H1 (cell line): Measurements from ENCODE around the gene TOM1. TPM values are rescaled to one million over a fixed set of nuclear protein-coding genes. Genes with fewer than 3 reads are reported as not detected.

Experiments
- EP300 ChIP-seq, 2 experiments: IDR thresholded peaks; 1 replicate in 1 of 2; 2 replicates in 1 of 2; pipeline ENCODE4 v1.6.1; 2011 to 2012; ENCODE audit warnings: low read depth in 2 of 2, low read length in 2 of 2, mild to moderate bottlenecking in 2 of 2, borderline replicate concordance in 1 of 2, inconsistent platforms in 1 of 2, moderate library complexity in 1 of 2
- JUND ChIP-seq: IDR thresholded peaks from 2 replicates; pipeline ENCODE4 v1.6.1; 2011; ENCODE audit warnings: mild to moderate bottlenecking, improper control_type of control experiment, low read length
- KDM4A ChIP-seq: IDR thresholded peaks from one replicate; pipeline ENCODE4 v1.7.1; 2012; ENCODE audit warnings: low read depth, mild to moderate bottlenecking, moderate library complexity, low read length, inconsistent platforms; ENCODE audit not compliant: severe bottlenecking
- NANOG ChIP-seq: IDR thresholded peaks from 2 replicates; pipeline ENCODE4 v1.6.1; 2011; ENCODE audit warnings: low read length, low read depth, mild to moderate bottlenecking, inconsistent platforms; ENCODE audit not compliant: insufficient read depth, poor library complexity, severe bottlenecking
- SP2 ChIP-seq: IDR thresholded peaks from 2 replicates; pipeline ENCODE4 v1.6.1; 2012; ENCODE audit warnings: mild to moderate bottlenecking, low read length, inconsistent platforms
- SRF ChIP-seq: IDR thresholded peaks from 2 replicates; pipeline ENCODE4 v1.6.1; 2011; ENCODE audit warnings: mild to moderate bottlenecking, low read depth, low read length, moderate library complexity
- TAF1 ChIP-seq: IDR thresholded peaks from 2 replicates; pipeline ENCODE4 v1.6.1; 2011; ENCODE audit warnings: mild to moderate bottlenecking, low read depth, low read length
- YY1 ChIP-seq: IDR thresholded peaks from 2 replicates; pipeline ENCODE4 v1.6.1; 2011; ENCODE audit warnings: low read depth, mild to moderate bottlenecking, low read length
- polyA plus RNA-seq, 7 experiments: library from polyadenylated mRNA; depleted of rRNA in 3 of 7; stranded (reverse) in 5 of 7; unstranded in 2 of 7; fragments of >200 nt in 5 of 7; fragments of 200-250 nt in 2 of 7; gene quantifications; 1 replicate in 5 of 7; 2 replicates in 1 of 7; 4 replicates in 1 of 7; pipeline versions ENCODE4 v1.2.1 to v1.2.3, GENCODE V29; 2011 to 2013; ENCODE audit warnings: missing spikeins in 2 of 7, mixed read lengths in 2 of 7
- total RNA-seq: library from RNA; stranded (reverse); fragmentation: NEBNext Ultra II Directional; extraction: Animal tissue kit (Norgen Biotek cat#: 25700); gene quantifications from 2 replicates; pipeline ENCODE4 v1.2.1, GENCODE V29; 2021
- TF ChIP-seq, protein P1 (sequence below): fragments of 300-600 bp; sonication (generic); IDR thresholded peaks from 2 replicates; pipeline ENCODE4 v1.7.1; 2012; ENCODE audit warnings: low read length, moderate library complexity, mild to moderate bottlenecking, inconsistent platforms; ENCODE audit not compliant: insufficient replicate concordance

The TOM1 gene
- total and polyA plus RNA-seq, 2 of the 8 experiments (the other 6 are each of a cell fraction or from before 2014, with no cell fraction given): 25.1 to 39.2 TPM

GRCh38 chr22:35269630-35270029 is 30.1 kb upstream of the TOM1 start (continued):
- TF ChIP-seq YY1 (no peak), KDM4A (no peak), JUND (no peak), SP2 (no peak), NANOG (no peak), SRF (no peak), TAF1 (no peak), EP300 (IDR thresholded peaks at IDR 0.05; ENCODE audit: borderline replicate concordance in 1 of 2, low read depth in 2 of 2, low read length in 2 of 2) (no peak)
- TF ChIP-seq, protein P1, sequence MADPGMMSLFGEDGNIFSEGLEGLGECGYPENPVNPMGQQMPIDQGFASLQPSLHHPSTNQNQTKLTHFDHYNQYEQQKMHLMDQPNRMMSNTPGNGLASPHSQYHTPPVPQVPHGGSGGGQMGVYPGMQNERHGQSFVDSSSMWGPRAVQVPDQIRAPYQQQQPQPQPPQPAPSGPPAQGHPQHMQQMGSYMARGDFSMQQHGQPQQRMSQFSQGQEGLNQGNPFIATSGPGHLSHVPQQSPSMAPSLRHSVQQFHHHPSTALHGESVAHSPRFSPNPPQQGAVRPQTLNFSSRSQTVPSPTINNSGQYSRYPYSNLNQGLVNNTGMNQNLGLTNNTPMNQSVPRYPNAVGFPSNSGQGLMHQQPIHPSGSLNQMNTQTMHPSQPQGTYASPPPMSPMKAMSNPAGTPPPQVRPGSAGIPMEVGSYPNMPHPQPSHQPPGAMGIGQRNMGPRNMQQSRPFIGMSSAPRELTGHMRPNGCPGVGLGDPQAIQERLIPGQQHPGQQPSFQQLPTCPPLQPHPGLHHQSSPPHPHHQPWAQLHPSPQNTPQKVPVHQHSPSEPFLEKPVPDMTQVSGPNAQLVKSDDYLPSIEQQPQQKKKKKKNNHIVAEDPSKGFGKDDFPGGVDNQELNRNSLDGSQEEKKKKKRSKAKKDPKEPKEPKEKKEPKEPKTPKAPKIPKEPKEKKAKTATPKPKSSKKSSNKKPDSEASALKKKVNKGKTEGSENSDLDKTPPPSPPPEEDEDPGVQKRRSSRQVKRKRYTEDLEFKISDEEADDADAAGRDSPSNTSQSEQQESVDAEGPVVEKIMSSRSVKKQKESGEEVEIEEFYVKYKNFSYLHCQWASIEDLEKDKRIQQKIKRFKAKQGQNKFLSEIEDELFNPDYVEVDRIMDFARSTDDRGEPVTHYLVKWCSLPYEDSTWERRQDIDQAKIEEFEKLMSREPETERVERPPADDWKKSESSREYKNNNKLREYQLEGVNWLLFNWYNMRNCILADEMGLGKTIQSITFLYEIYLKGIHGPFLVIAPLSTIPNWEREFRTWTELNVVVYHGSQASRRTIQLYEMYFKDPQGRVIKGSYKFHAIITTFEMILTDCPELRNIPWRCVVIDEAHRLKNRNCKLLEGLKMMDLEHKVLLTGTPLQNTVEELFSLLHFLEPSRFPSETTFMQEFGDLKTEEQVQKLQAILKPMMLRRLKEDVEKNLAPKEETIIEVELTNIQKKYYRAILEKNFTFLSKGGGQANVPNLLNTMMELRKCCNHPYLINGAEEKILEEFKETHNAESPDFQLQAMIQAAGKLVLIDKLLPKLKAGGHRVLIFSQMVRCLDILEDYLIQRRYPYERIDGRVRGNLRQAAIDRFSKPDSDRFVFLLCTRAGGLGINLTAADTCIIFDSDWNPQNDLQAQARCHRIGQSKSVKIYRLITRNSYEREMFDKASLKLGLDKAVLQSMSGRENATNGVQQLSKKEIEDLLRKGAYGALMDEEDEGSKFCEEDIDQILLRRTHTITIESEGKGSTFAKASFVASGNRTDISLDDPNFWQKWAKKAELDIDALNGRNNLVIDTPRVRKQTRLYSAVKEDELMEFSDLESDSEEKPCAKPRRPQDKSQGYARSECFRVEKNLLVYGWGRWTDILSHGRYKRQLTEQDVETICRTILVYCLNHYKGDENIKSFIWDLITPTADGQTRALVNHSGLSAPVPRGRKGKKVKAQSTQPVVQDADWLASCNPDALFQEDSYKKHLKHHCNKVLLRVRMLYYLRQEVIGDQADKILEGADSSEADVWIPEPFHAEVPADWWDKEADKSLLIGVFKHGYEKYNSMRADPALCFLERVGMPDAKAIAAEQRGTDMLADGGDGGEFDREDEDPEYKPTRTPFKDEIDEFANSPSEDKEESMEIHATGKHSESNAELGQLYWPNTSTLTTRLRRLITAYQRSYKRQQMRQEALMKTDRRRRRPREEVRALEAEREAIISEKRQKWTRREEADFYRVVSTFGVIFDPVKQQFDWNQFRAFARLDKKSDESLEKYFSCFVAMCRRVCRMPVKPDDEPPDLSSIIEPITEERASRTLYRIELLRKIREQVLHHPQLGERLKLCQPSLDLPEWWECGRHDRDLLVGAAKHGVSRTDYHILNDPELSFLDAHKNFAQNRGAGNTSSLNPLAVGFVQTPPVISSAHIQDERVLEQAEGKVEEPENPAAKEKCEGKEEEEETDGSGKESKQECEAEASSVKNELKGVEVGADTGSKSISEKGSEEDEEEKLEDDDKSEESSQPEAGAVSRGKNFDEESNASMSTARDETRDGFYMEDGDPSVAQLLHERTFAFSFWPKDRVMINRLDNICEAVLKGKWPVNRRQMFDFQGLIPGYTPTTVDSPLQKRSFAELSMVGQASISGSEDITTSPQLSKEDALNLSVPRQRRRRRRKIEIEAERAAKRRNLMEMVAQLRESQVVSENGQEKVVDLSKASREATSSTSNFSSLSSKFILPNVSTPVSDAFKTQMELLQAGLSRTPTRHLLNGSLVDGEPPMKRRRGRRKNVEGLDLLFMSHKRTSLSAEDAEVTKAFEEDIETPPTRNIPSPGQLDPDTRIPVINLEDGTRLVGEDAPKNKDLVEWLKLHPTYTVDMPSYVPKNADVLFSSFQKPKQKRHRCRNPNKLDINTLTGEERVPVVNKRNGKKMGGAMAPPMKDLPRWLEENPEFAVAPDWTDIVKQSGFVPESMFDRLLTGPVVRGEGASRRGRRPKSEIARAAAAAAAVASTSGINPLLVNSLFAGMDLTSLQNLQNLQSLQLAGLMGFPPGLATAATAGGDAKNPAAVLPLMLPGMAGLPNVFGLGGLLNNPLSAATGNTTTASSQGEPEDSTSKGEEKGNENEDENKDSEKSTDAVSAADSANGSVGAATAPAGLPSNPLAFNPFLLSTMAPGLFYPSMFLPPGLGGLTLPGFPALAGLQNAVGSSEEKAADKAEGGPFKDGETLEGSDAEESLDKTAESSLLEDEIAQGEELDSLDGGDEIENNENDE: no peak
